Mucosa of descending colon (tissue), 3 donors: ENCODE results near the gene CCDC182. TPM values are rescaled to one million over a fixed set of nuclear protein-coding genes. Genes with fewer than 3 reads are reported as not detected.

Source experiments
- ATAC-seq: fragments of 200-7000 bp; cut with Tn5 transposase; one replicate; pipeline ENCODE4 v1.9.1; 2020; ENCODE audit warnings: mild to moderate bottlenecking, moderate library complexity
- DNase-seq, 3 donors: peaks; one replicate each; pipeline ENCODE4 v3.0.0-alpha.2; 2020
- H3K36me3 ChIP-seq: fragments of 200-600 bp; one replicate; pipeline ENCODE4 v1.8.0; 2021; ENCODE audit warnings: low read depth, mild to moderate bottlenecking
- H3K4me1 ChIP-seq: fragments of 200-600 bp; one replicate; pipeline ENCODE4 v1.8.0; 2021; ENCODE audit warnings: low read depth, mild to moderate bottlenecking
- H3K4me3 ChIP-seq: fragments of 200-600 bp; one replicate; pipeline ENCODE4 v1.8.0; 2021; ENCODE audit warnings: mild to moderate bottlenecking
- H3K9me3 ChIP-seq: fragments of 200-600 bp; one replicate; pipeline ENCODE4 v1.8.0; 2021; ENCODE audit warnings: mild to moderate bottlenecking
- intact Hi-C, 2 donors: fragments of 100-400 bp; cut with DNase I in 1 of 2; cut with micrococcal nuclease in 1 of 2; formaldehyde crosslinking; loops; one replicate each; pipeline versions ENCODE4 v1.11.0 to v1.11.1; 2022; cut with DNase I, micrococcal nuclease
- total RNA-seq, 3 donors: library from RNA; stranded (reverse); fragmentation: NEBNext Ultra II Directional in 2 of 3; extraction: Animal tissue kit (Norgen Biotek cat#: 25700) in 2 of 3; gene quantifications; one replicate each; pipeline versions ENCODE4 v1.2.1 to v1.2.4, GENCODE V29; 2021 to 2023
- TF ChIP-seq, protein P1 (sequence below): fragments of 200-600 bp; IDR thresholded peaks from one replicate; pipeline ENCODE4 v1.8.0; 2022; ENCODE audit warnings: antibody characterized with exemption, mild to moderate bottlenecking
- donor health status: DM: no; HTN: no; CAD: no; lungs with moderate emphysema.
- donor health status: DM: no; HTN: no; CAD: no.
- donor health status: DM: no; HTN: yes; CAD: no.

Gene CCDC182
- total RNA-seq, 3 donors from 2014 or later, result not detected

DNA sequence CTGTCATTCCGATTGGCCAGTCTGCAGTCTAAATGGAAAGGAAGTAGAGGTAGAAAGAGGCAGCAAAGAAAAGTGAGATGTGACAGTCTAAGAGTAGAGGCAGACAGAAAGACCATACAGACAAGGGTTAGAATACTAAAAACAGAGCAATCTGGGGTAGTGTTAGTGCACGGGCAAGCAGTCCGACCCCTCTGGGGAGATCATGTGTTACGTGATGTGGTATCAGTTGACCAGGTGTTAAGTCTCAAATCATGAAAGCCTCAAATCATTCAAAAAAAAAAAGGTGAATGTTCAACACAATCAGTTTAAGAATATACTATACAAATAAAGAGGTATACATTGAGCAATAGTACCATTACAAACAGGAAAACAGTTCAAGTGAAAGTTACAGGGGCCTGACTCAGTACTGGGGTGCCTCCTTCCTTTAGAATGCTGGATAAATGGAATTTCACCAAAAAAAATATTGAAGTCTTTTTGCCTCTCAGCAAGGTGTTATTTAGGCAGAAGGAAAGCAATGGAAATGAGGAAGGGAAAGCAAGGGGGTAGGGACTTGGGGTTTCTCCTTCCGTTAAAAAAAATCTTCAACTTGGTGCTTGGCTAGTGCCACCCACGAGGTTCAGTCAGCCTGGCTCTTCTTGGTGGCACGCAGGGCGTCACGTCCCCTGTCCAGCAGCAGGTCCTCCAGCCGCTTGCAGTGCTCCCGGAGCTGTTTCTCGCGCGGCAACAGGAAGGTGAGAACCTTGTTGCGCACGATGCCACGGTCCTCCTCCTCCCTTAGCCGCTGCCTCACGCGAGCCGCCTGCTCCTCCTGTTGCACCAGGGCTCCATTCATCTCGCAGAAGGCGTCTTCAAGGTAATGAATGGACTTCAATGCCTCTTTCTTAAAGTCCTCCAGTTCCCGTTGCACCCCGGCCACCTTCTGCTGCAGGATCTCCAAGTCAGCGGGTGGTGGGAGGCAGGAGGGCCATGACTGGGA is 616 bp downstream of the CCDC182 start:
- intact Hi-C loops, result loop anchor here in 1 of 2 donors (5.0 to 10.0 kb wide), 3 partner anchors 70 to 612 kb away; no protein-coding TSS in a partner anchor
- Histone ChIP-seq H3K4me1 (no peaks in the 10 kb centered on the region), H3K4me3 (no peak overlapping the region), H3K9me3 (no peaks in the 10 kb centered on the region), H3K36me3 (no peaks in the 10 kb centered on the region)
- TF ChIP-seq, protein P1, sequence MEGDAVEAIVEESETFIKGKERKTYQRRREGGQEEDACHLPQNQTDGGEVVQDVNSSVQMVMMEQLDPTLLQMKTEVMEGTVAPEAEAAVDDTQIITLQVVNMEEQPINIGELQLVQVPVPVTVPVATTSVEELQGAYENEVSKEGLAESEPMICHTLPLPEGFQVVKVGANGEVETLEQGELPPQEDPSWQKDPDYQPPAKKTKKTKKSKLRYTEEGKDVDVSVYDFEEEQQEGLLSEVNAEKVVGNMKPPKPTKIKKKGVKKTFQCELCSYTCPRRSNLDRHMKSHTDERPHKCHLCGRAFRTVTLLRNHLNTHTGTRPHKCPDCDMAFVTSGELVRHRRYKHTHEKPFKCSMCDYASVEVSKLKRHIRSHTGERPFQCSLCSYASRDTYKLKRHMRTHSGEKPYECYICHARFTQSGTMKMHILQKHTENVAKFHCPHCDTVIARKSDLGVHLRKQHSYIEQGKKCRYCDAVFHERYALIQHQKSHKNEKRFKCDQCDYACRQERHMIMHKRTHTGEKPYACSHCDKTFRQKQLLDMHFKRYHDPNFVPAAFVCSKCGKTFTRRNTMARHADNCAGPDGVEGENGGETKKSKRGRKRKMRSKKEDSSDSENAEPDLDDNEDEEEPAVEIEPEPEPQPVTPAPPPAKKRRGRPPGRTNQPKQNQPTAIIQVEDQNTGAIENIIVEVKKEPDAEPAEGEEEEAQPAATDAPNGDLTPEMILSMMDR, result no peak
- no peak for ATAC-seq
- no peak for DNase-seq

- no peak overlapping the region for H3K4me3 ChIP-seq
- no peaks in the 10 kb centered on the region for H3K36me3 ChIP-seq
- TF ChIP-seq, protein P1, result no peak
- H3K9me3 ChIP-seq, result no peaks in the 10 kb centered on the region
- intact Hi-C loops, result loop anchor here in 1 of 2 donors (10.0 kb wide), 2 partner anchors 65 to 495 kb away; no protein-coding TSS in a partner anchor
- H3K4me1 ChIP-seq, result no peaks in the 10 kb centered on the region
- ATAC-seq (no peak), DNase-seq (no peak)
Measured at GRCh38 chr17:57740235-57740528, 4.9 kb downstream of the CCDC182 start.

DNA sequence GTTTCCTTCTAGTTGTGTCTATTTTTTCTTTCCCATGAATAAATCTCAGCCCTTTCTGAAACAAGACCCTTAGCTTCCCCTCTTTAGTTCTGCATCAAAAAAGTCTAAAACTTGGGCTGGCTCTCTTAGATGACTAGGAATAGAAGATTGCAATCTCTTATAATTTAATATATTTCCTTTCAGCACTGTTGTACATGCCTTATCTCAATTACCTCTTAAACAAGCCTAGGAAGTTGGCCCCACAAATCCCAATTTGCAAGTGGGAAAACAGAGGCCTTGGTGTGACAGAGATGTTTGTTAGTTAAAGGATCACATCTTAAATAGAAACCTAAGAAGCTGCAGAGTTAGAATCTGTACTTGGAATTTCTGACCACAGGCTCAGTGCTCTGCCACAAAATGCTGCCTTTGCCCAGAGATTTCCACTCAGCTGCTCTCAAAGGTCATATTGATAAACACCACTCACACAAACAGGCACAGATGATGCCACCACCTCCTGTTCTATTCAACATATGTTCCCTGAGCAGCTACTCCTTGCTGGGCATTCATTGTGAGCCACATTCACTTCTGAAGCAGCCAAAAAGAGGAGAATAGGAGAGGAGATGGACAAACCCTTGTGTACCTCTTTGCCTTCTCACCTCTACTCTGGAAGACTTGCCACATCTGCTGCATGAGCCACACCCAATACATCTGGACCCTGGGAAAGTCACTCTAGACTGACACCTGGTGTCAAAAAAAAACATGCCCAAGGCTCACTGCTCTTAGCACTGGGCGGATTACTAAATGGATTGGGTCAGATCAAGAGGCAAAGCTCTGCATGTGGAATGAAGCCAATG is 5.5 kb downstream of the CCDC182 start:
- intact Hi-C loops, result loop anchor here in 1 of 2 donors (5.0 to 10.0 kb wide), 3 partner anchors 65 to 495 kb away; no protein-coding TSS in a partner anchor
- TF ChIP-seq, protein P1, result no peak
- no peak overlapping the region for H3K4me3 ChIP-seq
- peak in 1 of 3 donors; percentile 30 for DNase-seq
- no peaks in the 10 kb centered on the region for H3K9me3 ChIP-seq
- no peaks in the 10 kb centered on the region for H3K36me3 ChIP-seq
- no peaks in the 10 kb centered on the region for H3K4me1 ChIP-seq
- ATAC-seq, result peak; percentile 77

- no peak for ATAC-seq
- Histone ChIP-seq H3K36me3 (no peaks in the 10 kb centered on the region), H3K4me3 (no peak overlapping the region), H3K4me1 (no peaks in the 10 kb centered on the region), H3K9me3 (no peaks in the 10 kb centered on the region)
- intact Hi-C loops, result loop anchor here in 1 of 2 donors (5.0 kb wide), 1 partner anchor 320 kb away; no protein-coding TSS in a partner anchor
- no peak for DNase-seq
- TF ChIP-seq, protein P1, result no peak
Measured at GRCh38 chr17:57737450-57737849, 7.6 kb downstream of the CCDC182 start.

GRCh38 chr17:57735707-57736106 is 9.4 kb downstream of the CCDC182 start:
- intact Hi-C loops, result loop anchor here in 1 of 2 donors (5.0 kb wide), 1 partner anchor 318 kb away; no protein-coding TSS in a partner anchor
- H3K36me3 ChIP-seq, result no peaks in the 10 kb centered on the region
- peak; percentile 44 for ATAC-seq
- no peaks in the 10 kb centered on the region for H3K9me3 ChIP-seq
- H3K4me3 ChIP-seq, result no peak overlapping the region
- no peaks in the 10 kb centered on the region for H3K4me1 ChIP-seq
- DNase-seq, result no peak
- TF ChIP-seq, protein P1, result no peak
